ENCODE measurements around the gene OPA3.

Gene OPA3

GRCh38 chr19:45598267-45599001 lies 13.8 kb upstream of the OPA3 start:
- DNase-seq (ENCODE audit: extremely low read depth in 1 of 2, low read depth in 1 of 2), result no peak

DNA sequence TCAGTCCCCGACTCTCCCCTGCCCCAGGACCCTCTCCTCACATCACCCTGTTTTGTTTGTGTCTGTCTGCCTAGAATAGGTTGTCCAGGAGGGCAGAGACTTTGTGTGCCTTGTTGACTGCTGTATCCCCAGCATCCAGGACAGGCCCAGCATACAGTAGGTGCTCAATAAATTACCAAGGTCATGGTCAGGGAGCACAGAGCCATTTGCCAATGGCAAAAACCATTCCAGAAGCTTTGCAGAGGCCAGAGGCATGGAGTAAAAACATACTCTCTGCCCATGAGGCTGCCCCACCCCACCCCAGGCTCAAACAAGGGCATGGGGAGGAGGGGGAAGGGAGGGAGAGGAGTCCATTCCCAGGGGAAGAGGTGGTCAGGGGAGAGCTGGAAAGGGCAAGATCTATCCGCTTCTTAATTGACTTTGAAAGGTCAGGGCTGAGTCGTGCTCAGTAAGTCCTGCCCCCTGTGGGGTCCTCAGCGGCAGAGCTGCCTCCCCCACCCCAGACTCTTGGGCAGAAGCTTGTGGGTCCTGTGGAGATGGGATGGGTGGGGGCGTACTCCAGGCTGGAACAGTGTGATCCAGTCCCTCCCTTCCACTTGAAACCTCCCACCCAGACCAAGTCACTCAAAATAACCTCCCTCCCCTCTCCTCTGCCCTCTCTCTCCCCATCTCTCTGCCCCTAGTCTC lies 13.0 kb upstream of the OPA3 start:
- no peak for DNase-seq (ENCODE audit: extremely low read depth in 1 of 2, low read depth in 1 of 2)

DNA sequence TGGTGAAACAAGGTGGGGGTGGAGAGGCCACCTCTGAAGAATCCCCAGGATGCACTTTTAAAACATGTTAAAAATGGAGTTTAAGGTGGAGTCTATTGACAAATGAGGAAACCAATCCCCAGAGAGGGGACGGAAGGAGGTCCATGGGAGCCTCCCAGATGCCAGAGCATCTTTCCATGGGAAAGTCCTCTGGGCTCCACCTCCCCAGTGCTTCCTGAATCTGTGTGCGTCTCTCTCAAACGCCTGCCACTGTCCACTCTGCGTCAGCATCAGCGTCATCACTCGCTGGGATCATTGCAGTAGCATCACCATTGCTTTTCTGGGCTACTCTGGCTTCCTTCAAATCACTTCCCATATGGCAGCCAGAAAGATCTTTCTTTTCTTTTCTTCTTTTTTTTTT lies 11.2 kb upstream of the OPA3 start:
- no peak for DNase-seq (ENCODE audit: extremely low read depth in 1 of 2, low read depth in 1 of 2)

GRCh38 chr19:45593520-45593919 lies 8.9 kb upstream of the OPA3 start:
- no peak for DNase-seq (ENCODE audit: extremely low read depth in 1 of 2, low read depth in 1 of 2)

- DNase-seq (ENCODE audit: extremely low read depth in 1 of 2, low read depth in 1 of 2), result no peak
Measured at GRCh38 chr19:45592366-45592765, 7.8 kb upstream of the OPA3 start.

DNA sequence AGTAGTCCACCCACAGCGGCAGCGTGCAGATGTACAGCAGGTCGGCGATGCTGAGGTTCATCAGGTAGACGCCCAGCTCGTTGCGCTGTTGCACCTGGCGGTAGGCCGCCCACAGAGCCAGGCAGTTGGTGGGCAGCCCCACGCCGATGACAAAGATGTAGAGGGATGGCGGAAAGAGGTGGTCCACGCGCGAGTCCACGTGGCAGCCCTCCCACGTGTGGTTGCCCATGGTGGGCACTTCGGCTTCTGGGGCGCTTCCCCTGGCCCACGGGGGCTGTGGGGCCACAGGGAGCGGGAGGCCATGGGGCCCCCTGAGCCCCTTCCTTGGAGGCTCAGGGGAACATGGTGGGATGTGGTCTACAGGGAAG lies 7.0 kb upstream of the OPA3 start:
- DNase-seq (ENCODE audit: extremely low read depth in 1 of 2, low read depth in 1 of 2), result no peak

- no peak for DNase-seq (ENCODE audit: extremely low read depth in 1 of 2, low read depth in 1 of 2)
Measured at GRCh38 chr19:45591004-45591637, 6.5 kb upstream of the OPA3 start.

GRCh38 chr19:45590300-45591003 lies 5.8 kb upstream of the OPA3 start:
- DNase-seq (ENCODE audit: extremely low read depth in 1 of 2, low read depth in 1 of 2), result no peak

GRCh38 chr19:45589768-45590167 lies 5.2 kb upstream of the OPA3 start:
- no peak for DNase-seq (ENCODE audit: extremely low read depth in 1 of 2, low read depth in 1 of 2)

GRCh38 chr19:45587873-45588272 lies 3.3 kb upstream of the OPA3 start:
- DNase-seq (ENCODE audit: extremely low read depth in 1 of 2, low read depth in 1 of 2), result no peak

DNA sequence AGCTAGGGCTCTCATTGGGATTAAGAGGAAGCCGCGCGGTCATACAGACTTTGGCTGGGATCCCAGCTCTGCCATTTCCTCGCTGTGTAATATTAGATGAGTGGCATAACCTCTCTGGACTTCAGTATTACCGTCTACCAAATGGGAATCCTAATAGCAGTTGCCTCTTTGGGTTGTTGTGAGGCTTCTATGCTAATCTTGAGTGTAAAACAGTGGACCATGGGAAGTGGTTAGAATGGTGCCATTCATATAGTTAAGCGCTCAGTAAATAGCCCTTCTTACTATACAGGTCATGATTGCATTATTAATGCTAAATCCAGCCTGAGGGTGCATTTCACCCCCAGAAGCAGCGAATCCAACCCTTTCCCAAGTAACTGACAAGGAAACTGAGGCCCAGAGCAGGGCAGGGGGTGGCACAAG lies 566 bp upstream of the OPA3 start:
- DNase-seq (ENCODE audit: extremely low read depth in 1 of 2, low read depth in 1 of 2), result no peak

DNA sequence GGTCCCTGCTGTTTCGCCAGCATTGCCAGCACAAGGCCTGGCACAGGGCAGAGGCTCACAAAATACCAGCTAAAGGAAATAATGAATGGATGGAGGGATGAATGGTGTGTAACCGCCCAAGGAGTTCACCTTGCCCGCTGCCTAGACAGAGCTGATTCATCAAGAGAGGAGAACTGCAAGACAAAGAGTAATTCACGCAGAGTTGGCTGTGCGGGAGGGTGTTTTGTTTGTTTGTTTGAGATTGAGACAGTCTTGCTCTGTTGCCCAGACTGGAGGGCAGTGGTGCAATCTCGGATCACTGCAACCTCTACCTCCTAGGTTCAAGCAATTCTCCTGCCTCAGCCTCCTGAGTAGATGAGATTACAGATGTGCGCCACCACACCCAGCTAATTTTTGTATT lies 3.0 kb downstream of the OPA3 start:
- DNase-seq (ENCODE audit: extremely low read depth in 1 of 2, low read depth in 1 of 2), result no peak

DNA sequence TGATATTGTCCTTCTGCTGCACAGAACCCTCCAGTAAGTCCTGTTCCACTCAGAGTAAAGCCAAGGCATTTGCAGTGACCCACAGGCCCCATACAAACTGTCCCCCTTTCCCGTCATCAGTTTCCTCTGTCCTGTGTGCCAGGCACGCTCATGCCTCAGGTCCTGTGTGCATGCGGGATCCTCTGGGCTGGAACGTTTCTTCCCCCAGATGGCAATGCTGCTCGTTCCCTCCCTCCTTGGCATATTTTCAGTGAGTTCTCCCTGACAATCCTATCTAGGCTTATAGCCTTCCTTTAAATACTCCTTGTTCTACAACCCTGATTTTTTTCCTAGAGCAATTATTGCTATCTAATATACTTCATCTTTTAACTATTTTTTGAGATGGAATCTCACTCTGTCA lies 5.7 kb downstream of the OPA3 start:
- no peak for DNase-seq (ENCODE audit: extremely low read depth in 1 of 2, low read depth in 1 of 2)

- no peak for DNase-seq (ENCODE audit: extremely low read depth in 1 of 2, low read depth in 1 of 2)
Measured at GRCh38 chr19:45577111-45577905, 7.3 kb downstream of the OPA3 start.

DNA sequence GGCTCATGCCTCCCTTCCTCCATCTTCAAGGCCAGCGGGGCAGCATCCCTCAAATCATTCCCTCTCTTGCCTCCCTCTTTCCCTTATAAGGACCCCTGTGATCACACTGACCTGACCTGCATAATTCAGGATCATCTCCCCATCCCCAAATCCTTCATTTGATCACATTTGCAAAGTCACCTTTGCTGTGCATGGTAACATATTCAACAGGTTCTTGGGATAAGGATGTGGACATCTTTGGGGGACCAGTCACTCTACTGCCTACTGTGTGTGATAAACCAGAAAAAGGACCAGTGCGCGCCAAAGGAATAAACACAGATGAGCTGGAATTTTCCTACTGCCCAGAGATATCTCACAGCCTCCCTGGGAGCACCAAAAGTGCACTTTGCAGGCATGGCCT lies 7.9 kb downstream of the OPA3 start:
- DNase-seq (ENCODE audit: extremely low read depth in 1 of 2, low read depth in 1 of 2), result no peak

DNA sequence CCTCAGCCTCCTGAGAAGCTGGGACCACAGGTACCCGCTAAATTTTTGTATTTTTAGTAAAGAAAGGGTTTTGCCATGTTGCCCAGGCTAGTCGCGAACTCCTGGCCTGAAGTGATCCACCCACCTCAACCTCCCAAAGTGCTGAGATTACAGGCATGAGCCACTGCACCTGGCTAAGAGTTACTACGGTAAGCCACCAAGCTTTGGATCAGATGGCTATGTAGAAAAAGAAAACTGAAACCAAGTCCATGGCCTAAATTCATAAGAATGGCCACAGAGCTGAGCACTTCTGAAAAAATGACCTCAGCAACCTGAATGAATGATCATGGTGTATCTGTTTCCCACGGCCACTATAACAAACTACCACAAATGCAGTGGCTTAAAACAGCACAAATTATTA lies 9.4 kb downstream of the OPA3 start:
- no peak for DNase-seq (ENCODE audit: extremely low read depth in 1 of 2, low read depth in 1 of 2)

DNA sequence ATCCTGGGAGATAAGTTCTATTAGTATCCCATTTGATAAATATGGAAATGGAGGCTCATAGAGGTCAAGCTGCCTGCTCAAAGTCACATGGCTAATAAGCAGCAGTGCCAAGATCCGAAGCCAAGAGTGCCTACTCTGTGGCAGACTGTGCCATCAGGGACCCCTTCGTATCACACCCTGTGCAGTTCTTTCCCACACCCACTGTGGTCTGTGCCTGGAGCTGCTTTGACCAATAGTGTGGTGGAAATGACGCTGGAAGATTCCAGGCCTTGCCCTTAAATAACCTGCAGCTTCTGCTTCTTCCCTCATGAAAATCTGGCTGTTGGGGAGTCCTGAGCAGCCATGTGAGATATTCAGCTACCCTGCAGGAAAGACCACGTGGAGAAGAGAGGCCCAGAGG lies 10.1 kb downstream of the OPA3 start:
- no peak for DNase-seq (ENCODE audit: extremely low read depth in 1 of 2, low read depth in 1 of 2)

GRCh38 chr19:45571457-45572220 lies 13.0 kb downstream of the OPA3 start:
- DNase-seq (ENCODE audit: extremely low read depth in 1 of 2, low read depth in 1 of 2), result no peak

DNA sequence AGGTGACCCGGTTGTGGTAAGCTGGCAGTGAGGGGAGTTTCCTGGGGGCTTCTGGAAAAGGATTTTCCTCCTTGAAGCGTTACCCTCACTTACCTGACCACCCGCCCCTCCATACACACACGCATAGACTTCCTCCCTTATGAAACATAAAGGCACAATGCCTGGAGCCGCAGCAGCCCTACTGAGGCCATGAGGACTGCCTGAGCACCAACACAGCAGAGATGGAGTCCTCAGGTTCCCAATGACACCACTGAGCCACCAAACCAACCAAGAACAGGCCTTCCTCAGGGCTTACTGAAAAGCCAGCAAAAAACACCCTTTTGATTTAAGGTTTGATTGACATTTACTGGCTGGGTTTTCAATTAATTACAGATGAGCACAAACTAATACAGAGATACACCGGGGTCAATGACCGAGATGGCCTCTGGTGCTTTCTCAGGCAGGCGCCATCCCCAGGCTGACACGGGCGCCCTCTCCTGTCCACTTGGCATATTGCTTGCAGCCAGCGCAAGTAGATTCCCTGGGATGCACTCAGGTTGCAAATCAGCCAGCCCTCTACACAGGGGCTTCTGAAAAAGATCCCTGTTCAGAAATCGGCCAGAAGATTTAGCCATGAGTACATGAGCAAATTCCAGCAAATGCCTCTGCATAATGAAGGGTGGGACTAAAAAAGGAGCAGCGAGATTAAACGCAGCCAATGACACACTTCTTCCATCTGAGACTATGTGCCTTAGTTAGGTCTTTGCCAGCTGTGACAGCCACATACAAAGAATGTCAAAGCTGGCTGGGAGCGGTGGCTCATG lies 14.8 kb downstream of the OPA3 start:
- DNase-seq (ENCODE audit: extremely low read depth in 1 of 2, low read depth in 1 of 2), result peak; percentile 19 to 40
